ENCODE results near the gene C10orf120. TPM values are rescaled to one million over a fixed set of nuclear protein-coding genes. Genes with fewer than 3 reads are reported as not detected.

The C10orf120 gene
- polyA plus RNA-seq, 6 donors from 2014 or later = not detected

GRCh38 chr10:122664501-122664900 lies 35.1 kb downstream of the C10orf120 start:
- Mint-ChIP-seq H3K27me3 (peaks cover 15 to 26% (median 24%) of the 10 kb centered on the region in 3 donors), H3K9me3 (peaks cover 0 to 2% (median 0%) of the 10 kb centered on the region in 7 donors)

GRCh38 chr10:122663516-122664130 lies 36.0 kb downstream of the C10orf120 start:
- no peaks in the 10 kb centered on the region for H3K4me1 Mint-ChIP-seq
- ATAC-seq (ENCODE audit: low read depth in 2 of 2) = no peak
- H3K36me3 Mint-ChIP-seq = no peaks in the 10 kb centered on the region
- H3K4me3 Mint-ChIP-seq = no peak overlapping the region
- peaks cover 15 to 25% (median 24%) of the 10 kb centered on the region in 3 donors for H3K27me3 Mint-ChIP-seq
- no peak overlapping the region for H3K27ac Mint-ChIP-seq
- peaks cover 0 to 2% (median 0%) of the 10 kb centered on the region in 7 donors for H3K9me3 Mint-ChIP-seq
- DNase-seq = no peak

More at GRCh38 chr10:122664501-122664900, 35.1 kb downstream of the C10orf120 start:
- Mint-ChIP-seq H3K27ac (no peak overlapping the region), H3K4me1 (no peaks in the 10 kb centered on the region), H3K36me3 (no peaks in the 10 kb centered on the region), H3K4me3 (no peak overlapping the region)
- DNase-seq = no peak
- no peak for ATAC-seq (ENCODE audit: low read depth in 2 of 2)

GRCh38 chr10:122662231-122662630 lies 37.4 kb downstream of the C10orf120 start:
- no peaks in the 10 kb centered on the region for H3K36me3 Mint-ChIP-seq
- ATAC-seq (ENCODE audit: low read depth in 2 of 2) (no peak), DNase-seq (no peak)
- H3K27me3 Mint-ChIP-seq = peaks cover 16 to 30% (median 19%) of the 10 kb centered on the region in 3 donors
- no peak overlapping the region for H3K4me3 Mint-ChIP-seq
- H3K4me1 Mint-ChIP-seq = no peaks in the 10 kb centered on the region
- H3K27ac Mint-ChIP-seq = no peak overlapping the region
- H3K9me3 Mint-ChIP-seq = peaks cover 0 to 2% (median 0%) of the 10 kb centered on the region in 7 donors

- Mint-ChIP-seq H3K9me3 (peaks cover 0 to 2% (median 0%) of the 10 kb centered on the region in 7 donors), H3K4me1 (no peaks in the 10 kb centered on the region), H3K27ac (no peak overlapping the region), H3K36me3 (no peaks in the 10 kb centered on the region), H3K27me3 (peaks cover 14 to 34% (median 22%) of the 10 kb centered on the region in 3 donors), H3K4me3 (no peak overlapping the region)
- no peak for DNase-seq
- ATAC-seq (ENCODE audit: low read depth in 2 of 2) = no peak
Measured at GRCh38 chr10:122660696-122661095, 39.0 kb downstream of the C10orf120 start.

- Mint-ChIP-seq H3K4me3 (no peak overlapping the region), H3K27ac (no peak overlapping the region), H3K36me3 (no peaks in the 10 kb centered on the region), H3K4me1 (no peaks in the 10 kb centered on the region), H3K9me3 (peaks cover 0 to 4% (median 0%) of the 10 kb centered on the region in 7 donors), H3K27me3 (peaks cover 22 to 33% (median 25%) of the 10 kb centered on the region in 3 donors)
- ATAC-seq (ENCODE audit: low read depth in 2 of 2) (no peak), DNase-seq (no peak)
Measured at GRCh38 chr10:122659651-122660050, 40.0 kb downstream of the C10orf120 start.

GRCh38 chr10:122659126-122659525 lies 40.5 kb downstream of the C10orf120 start:
- Mint-ChIP-seq H3K27me3 (peaks cover 22 to 28% (median 25%) of the 10 kb centered on the region in 3 donors), H3K36me3 (no peaks in the 10 kb centered on the region), H3K9me3 (peaks cover 0 to 4% (median 0%) of the 10 kb centered on the region in 7 donors), H3K4me3 (no peak overlapping the region), H3K4me1 (no peaks in the 10 kb centered on the region), H3K27ac (no peak overlapping the region)
- ATAC-seq (ENCODE audit: low read depth in 2 of 2) (no peak), DNase-seq (no peak)

- peaks cover 0 to 4% (median 0%) of the 10 kb centered on the region in 7 donors for H3K9me3 Mint-ChIP-seq
- H3K27ac Mint-ChIP-seq = no peak overlapping the region
- peaks cover 20 to 28% (median 21%) of the 10 kb centered on the region in 3 donors for H3K27me3 Mint-ChIP-seq
- H3K36me3 Mint-ChIP-seq = no peaks in the 10 kb centered on the region
- DNase-seq = no peak
- ATAC-seq (ENCODE audit: low read depth in 2 of 2) = no peak
- no peaks in the 10 kb centered on the region for H3K4me1 Mint-ChIP-seq
- H3K4me3 Mint-ChIP-seq = no peak overlapping the region
Measured at GRCh38 chr10:122658356-122659049, 41.1 kb downstream of the C10orf120 start.

GRCh38 chr10:122657729-122658128 lies 41.9 kb downstream of the C10orf120 start:
- ATAC-seq (ENCODE audit: low read depth in 2 of 2) (no peak), DNase-seq (no peak)
- no peak overlapping the region for H3K4me3 Mint-ChIP-seq
- peaks cover 0 to 4% (median 0%) of the 10 kb centered on the region in 7 donors for H3K9me3 Mint-ChIP-seq
- peaks cover 20 to 34% (median 21%) of the 10 kb centered on the region in 3 donors for H3K27me3 Mint-ChIP-seq
- H3K27ac Mint-ChIP-seq = no peak overlapping the region
- H3K36me3 Mint-ChIP-seq = no peaks in the 10 kb centered on the region
- H3K4me1 Mint-ChIP-seq = no peaks in the 10 kb centered on the region

GRCh38 chr10:122657255-122657654 lies 42.4 kb downstream of the C10orf120 start:
- Mint-ChIP-seq H3K9me3 (peaks cover 0 to 4% (median 0%) of the 10 kb centered on the region in 7 donors), H3K27ac (no peak overlapping the region), H3K27me3 (peaks cover 21 to 32% (median 24%) of the 10 kb centered on the region in 3 donors), H3K36me3 (no peaks in the 10 kb centered on the region), H3K4me3 (no peak overlapping the region), H3K4me1 (no peaks in the 10 kb centered on the region)
- ATAC-seq (ENCODE audit: low read depth in 2 of 2) (no peak), DNase-seq (no peak)

- H3K9me3 Mint-ChIP-seq = peaks cover 0 to 4% (median 2%) of the 10 kb centered on the region in 7 donors
- no peak overlapping the region for H3K4me3 Mint-ChIP-seq
- no peak overlapping the region for H3K27ac Mint-ChIP-seq
- DNase-seq (no peak), ATAC-seq (ENCODE audit: low read depth in 2 of 2) (no peak)
- H3K36me3 Mint-ChIP-seq = no peaks in the 10 kb centered on the region
- H3K27me3 Mint-ChIP-seq = peaks cover 21 to 36% (median 29%) of the 10 kb centered on the region in 3 donors
- no peaks in the 10 kb centered on the region for H3K4me1 Mint-ChIP-seq
Measured at GRCh38 chr10:122656741-122657140, 42.9 kb downstream of the C10orf120 start.

GRCh38 chr10:122656308-122656705 lies 43.3 kb downstream of the C10orf120 start:
- Mint-ChIP-seq H3K9me3 (peaks cover 0 to 4% (median 2%) of the 10 kb centered on the region in 7 donors), H3K27me3 (peaks cover 21 to 37% (median 30%) of the 10 kb centered on the region in 3 donors), H3K36me3 (no peaks in the 10 kb centered on the region), H3K4me1 (no peaks in the 10 kb centered on the region), H3K27ac (no peak overlapping the region), H3K4me3 (no peak overlapping the region)
- DNase-seq = no peak
- ATAC-seq (ENCODE audit: low read depth in 2 of 2) = no peak

- H3K4me1 Mint-ChIP-seq = no peaks in the 10 kb centered on the region
- H3K27me3 Mint-ChIP-seq = peaks cover 21 to 37% (median 30%) of the 10 kb centered on the region in 3 donors
- H3K27ac Mint-ChIP-seq = no peak overlapping the region
- ATAC-seq (ENCODE audit: low read depth in 2 of 2) (no peak), DNase-seq (no peak)
- H3K4me3 Mint-ChIP-seq = no peak overlapping the region
- H3K36me3 Mint-ChIP-seq = no peaks in the 10 kb centered on the region
- H3K9me3 Mint-ChIP-seq = peaks cover 0 to 4% (median 2%) of the 10 kb centered on the region in 7 donors
Measured at GRCh38 chr10:122655524-122656307, 43.9 kb downstream of the C10orf120 start.

- H3K4me3 Mint-ChIP-seq = no peak overlapping the region
- peaks cover 0 to 3% (median 2%) of the 10 kb centered on the region in 7 donors for H3K9me3 Mint-ChIP-seq
- no peak overlapping the region for H3K27ac Mint-ChIP-seq
- H3K27me3 Mint-ChIP-seq = peaks cover 6 to 42% (median 34%) of the 10 kb centered on the region in 3 donors
- no peaks in the 10 kb centered on the region for H3K36me3 Mint-ChIP-seq
- DNase-seq (no peak), ATAC-seq (ENCODE audit: low read depth in 2 of 2) (no peak)
- H3K4me1 Mint-ChIP-seq = no peaks in the 10 kb centered on the region
Measured at GRCh38 chr10:122650331-122650730, 49.3 kb downstream of the C10orf120 start.
